ENCODE data around the gene NDUFAF7.
A peak's percentile ranks its signal among the peaks of the same experiment; 100 is the strongest.

NDUFAF7 gene

GRCh38 chr2:37232131-37232933 is 874 bp downstream of the NDUFAF7 start:
- no peak for TF ChIP-seq CTCF (conservative IDR thresholded peaks at IDR 0.05; ENCODE audit: low read depth, low read length)
- peak overlapping the region; percentile 64 for H3K4me3 ChIP-seq (ENCODE audit: low read length)
- no peak for DNase-seq (ENCODE audit: low read depth)

- DNase-seq (ENCODE audit: low read depth), result no peak
- H3K4me3 ChIP-seq (ENCODE audit: low read length), result no peak overlapping the region
- TF ChIP-seq CTCF (conservative IDR thresholded peaks at IDR 0.05; ENCODE audit: low read depth, low read length), result no peak
Measured at GRCh38 chr2:37243435-37243834, 12.0 kb downstream of the NDUFAF7 start.

- H3K4me3 ChIP-seq (ENCODE audit: low read length), result no peak overlapping the region
- DNase-seq (ENCODE audit: low read depth), result no peak
Measured at GRCh38 chr2:37244017-37244416, 12.6 kb downstream of the NDUFAF7 start.

GRCh38 chr2:37244755-37245154 is 13.3 kb downstream of the NDUFAF7 start:
- H3K4me3 ChIP-seq (ENCODE audit: low read length), result no peak overlapping the region
- DNase-seq (ENCODE audit: low read depth), result no peak
- TF ChIP-seq CTCF (conservative IDR thresholded peaks at IDR 0.05; ENCODE audit: low read depth, low read length), result no peak

More at GRCh38 chr2:37244017-37244416, 12.6 kb downstream of the NDUFAF7 start:
- TF ChIP-seq CTCF (conservative IDR thresholded peaks at IDR 0.05; ENCODE audit: low read depth, low read length), result no peak

GRCh38 chr2:37246205-37246604 is 14.7 kb downstream of the NDUFAF7 start:
- H3K4me3 ChIP-seq (ENCODE audit: low read length), result no peak overlapping the region
- DNase-seq (ENCODE audit: low read depth), result no peak
- no peak for TF ChIP-seq CTCF (conservative IDR thresholded peaks at IDR 0.05; ENCODE audit: low read depth, low read length)

- no peak overlapping the region for H3K4me3 ChIP-seq (ENCODE audit: low read length)
- DNase-seq (ENCODE audit: low read depth), result no peak
- no peak for TF ChIP-seq CTCF (conservative IDR thresholded peaks at IDR 0.05; ENCODE audit: low read depth, low read length)
Measured at GRCh38 chr2:37250869-37251740, 19.6 kb downstream of the NDUFAF7 start.

Measured in retinal pigment epithelial cell (primary cell).